Loucy (cell line): ENCODE data around the gene SFTA2.

Experiments
- H2AFZ ChIP-seq: fragments of 200-600 bp; sonication (generic); 2 replicates; pipeline ENCODE4 v1.6.0; 2016; ENCODE audit warnings: antibody characterized with exemption, mild to moderate bottlenecking, low read length, moderate library complexity
- H3F3A ChIP-seq: fragments of 200-600 bp; 2 replicates; pipeline ENCODE4 v1.6.0; 2016; ENCODE audit warnings: antibody characterized with exemption, low read depth, mild to moderate bottlenecking
- H3K27me3 ChIP-seq: fragments of 200-600 bp; sonication (generic); 2 replicates; pipeline ENCODE4 v1.6.1; 2014; ENCODE audit warnings: low read length, mild to moderate bottlenecking; ENCODE audit not compliant: insufficient read depth, poor library complexity, severe bottlenecking
- H3K36me3 ChIP-seq: fragments of 200-600 bp; sonication (generic); 2 replicates; pipeline ENCODE4 v1.6.1; 2016; ENCODE audit warnings: low read length; ENCODE audit not compliant: insufficient read depth
- H3K4me1 ChIP-seq: fragments of 200-600 bp; sonication (generic); 2 replicates; pipeline ENCODE4 v1.5.1; 2014; ENCODE audit warnings: low read length, mild to moderate bottlenecking; ENCODE audit not compliant: insufficient read depth, poor library complexity, severe bottlenecking
- H3K4me2 ChIP-seq: fragments of 200-600 bp; sonication (generic); 2 replicates; pipeline ENCODE4 v1.6.0; 2014; ENCODE audit warnings: antibody characterized with exemption, low read length, low read depth, mild to moderate bottlenecking; ENCODE audit not compliant: poor library complexity, severe bottlenecking
- H3K4me3 ChIP-seq: fragments of 200-600 bp; sonication (generic); 2 replicates; pipeline ENCODE4 v1.5.1; 2014; ENCODE audit warnings: low read length, mild to moderate bottlenecking, mixed read lengths; ENCODE audit not compliant: poor library complexity, severe bottlenecking
- H3K79me2 ChIP-seq: fragments of 200-600 bp; sonication (generic); 2 replicates; pipeline ENCODE4 v1.6.1; 2014; ENCODE audit warnings: low read length; ENCODE audit not compliant: insufficient read depth
- H3K9ac ChIP-seq: fragments of 200-600 bp; sonication (generic); 2 replicates; pipeline ENCODE4 v1.6.0; 2014; ENCODE audit warnings: mild to moderate bottlenecking, low read depth, low read length, moderate library complexity; ENCODE audit not compliant: poor library complexity, severe bottlenecking
- H3K9me2 ChIP-seq: fragments of 200-600 bp; sonication (generic); replicated peaks from 2 replicates; pipeline ENCODE4 v1.6.1; 2016; ENCODE audit warnings: low read depth, low read length, mixed read lengths
- H3K9me3 ChIP-seq: fragments of 200-600 bp; sonication (generic); 2 replicates; pipeline ENCODE4 v1.6.1; 2014; ENCODE audit warnings: mild to moderate bottlenecking, antibody characterized with exemption, low read length, low read depth; ENCODE audit not compliant: insufficient read depth
- H4K20me1 ChIP-seq: fragments of 200-600 bp; sonication (generic); 2 replicates; pipeline ENCODE4 v1.6.0; 2014; ENCODE audit warnings: antibody characterized with exemption, low read length, mild to moderate bottlenecking; ENCODE audit not compliant: insufficient read depth, poor library complexity, severe bottlenecking
- EZH2phosphoT487 ChIP-seq: fragments of 200-600 bp; IDR thresholded peaks from 2 replicates; pipeline ENCODE4 v1.6.1; 2018; ENCODE audit warnings: antibody characterized with exemption, mild to moderate bottlenecking, moderate library complexity, borderline replicate concordance
- TF ChIP-seq, protein P1 (sequence below): fragments of 200-600 bp; sonication (generic); conservative IDR thresholded peaks from 2 replicates; pipeline ENCODE4 v1.5.1; 2014; ENCODE audit warnings: mild to moderate bottlenecking, antibody characterized with exemption, low read length

Gene SFTA2

DNA sequence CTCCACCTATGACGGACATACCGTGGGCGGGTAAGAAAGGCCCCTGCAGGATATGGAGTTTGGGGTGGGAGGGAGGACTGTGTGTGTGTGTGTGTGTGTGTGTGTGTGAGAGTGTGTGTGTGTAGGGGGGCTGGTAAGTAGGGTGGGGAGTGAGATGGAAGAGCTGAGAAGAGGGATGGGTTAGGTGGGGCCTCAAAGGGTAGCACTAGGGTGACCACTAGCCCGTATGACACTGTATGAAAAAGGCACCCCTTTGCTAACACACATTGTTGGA is 40.6 kb downstream of the SFTA2 start:
- H4K20me1 ChIP-seq: no peaks in the 10 kb centered on the region

DNA sequence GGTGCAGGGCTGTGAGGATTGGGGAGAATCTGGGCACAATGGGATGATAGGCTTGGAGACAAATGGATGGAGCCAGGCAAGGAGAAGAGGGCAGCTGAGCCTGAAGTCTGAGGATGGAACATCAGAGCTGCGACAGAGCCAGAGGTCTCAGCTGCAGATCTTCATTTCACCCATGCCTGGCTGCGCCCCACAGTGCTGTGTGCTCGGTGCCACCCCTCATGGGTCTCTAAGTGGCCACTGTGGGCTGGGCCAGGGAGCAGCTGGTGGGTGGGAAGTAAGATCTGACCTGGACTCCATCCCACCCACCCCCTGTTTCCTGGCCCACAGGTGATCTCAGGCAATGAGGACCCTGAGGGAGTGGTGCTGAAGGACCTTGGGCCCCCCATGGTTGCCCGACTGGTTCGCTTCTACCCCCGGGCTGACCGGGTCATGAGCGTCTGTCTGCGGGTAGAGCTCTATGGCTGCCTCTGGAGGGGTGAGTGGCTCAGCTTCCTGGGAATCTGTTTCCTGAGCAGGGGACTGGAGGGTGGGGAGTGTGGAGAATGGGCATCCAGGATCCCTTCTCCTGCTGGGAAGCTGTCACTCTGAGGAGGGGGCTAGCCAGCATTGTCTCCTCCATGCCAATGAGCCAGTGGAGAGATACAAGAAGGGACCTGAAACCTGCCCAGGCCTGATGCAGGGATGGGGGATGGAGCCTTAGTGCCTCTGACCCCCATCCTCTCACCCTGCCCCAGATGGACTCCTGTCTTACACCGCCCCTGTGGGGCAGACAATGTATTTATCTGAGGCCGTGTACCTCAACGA is 41.1 kb downstream of the SFTA2 start:
- H3K27me3 ChIP-seq: no peaks in the 10 kb centered on the region
- H3K36me3 ChIP-seq: no peaks in the 10 kb centered on the region
- H3K79me2 ChIP-seq: no peaks in the 10 kb centered on the region
- no peaks in the 10 kb centered on the region for H4K20me1 ChIP-seq
- no peaks in the 10 kb centered on the region for H3K9me2 ChIP-seq
- TF ChIP-seq EZH2phosphoT487: no peak
- TF ChIP-seq, protein P1, sequence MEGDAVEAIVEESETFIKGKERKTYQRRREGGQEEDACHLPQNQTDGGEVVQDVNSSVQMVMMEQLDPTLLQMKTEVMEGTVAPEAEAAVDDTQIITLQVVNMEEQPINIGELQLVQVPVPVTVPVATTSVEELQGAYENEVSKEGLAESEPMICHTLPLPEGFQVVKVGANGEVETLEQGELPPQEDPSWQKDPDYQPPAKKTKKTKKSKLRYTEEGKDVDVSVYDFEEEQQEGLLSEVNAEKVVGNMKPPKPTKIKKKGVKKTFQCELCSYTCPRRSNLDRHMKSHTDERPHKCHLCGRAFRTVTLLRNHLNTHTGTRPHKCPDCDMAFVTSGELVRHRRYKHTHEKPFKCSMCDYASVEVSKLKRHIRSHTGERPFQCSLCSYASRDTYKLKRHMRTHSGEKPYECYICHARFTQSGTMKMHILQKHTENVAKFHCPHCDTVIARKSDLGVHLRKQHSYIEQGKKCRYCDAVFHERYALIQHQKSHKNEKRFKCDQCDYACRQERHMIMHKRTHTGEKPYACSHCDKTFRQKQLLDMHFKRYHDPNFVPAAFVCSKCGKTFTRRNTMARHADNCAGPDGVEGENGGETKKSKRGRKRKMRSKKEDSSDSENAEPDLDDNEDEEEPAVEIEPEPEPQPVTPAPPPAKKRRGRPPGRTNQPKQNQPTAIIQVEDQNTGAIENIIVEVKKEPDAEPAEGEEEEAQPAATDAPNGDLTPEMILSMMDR: no peak
- H3K4me2 ChIP-seq: no peak overlapping the region
- H3K9ac ChIP-seq: no peak overlapping the region
- H3F3A ChIP-seq: no peaks in the 10 kb centered on the region
- H2AFZ ChIP-seq: no peak overlapping the region
- H3K9me3 ChIP-seq: no peaks in the 10 kb centered on the region
- H3K4me1 ChIP-seq: no peaks in the 10 kb centered on the region
- H3K4me3 ChIP-seq: no peak overlapping the region

More for the DNA sequence above, 40.6 kb downstream of the SFTA2 start:
- H3K27me3 ChIP-seq: no peaks in the 10 kb centered on the region
- H3F3A ChIP-seq: no peaks in the 10 kb centered on the region
- no peaks in the 10 kb centered on the region for H3K36me3 ChIP-seq
- H2AFZ ChIP-seq: no peak overlapping the region
- H3K9ac ChIP-seq: no peak overlapping the region
- H3K4me2 ChIP-seq: no peak overlapping the region
- no peak overlapping the region for H3K4me3 ChIP-seq
- TF ChIP-seq EZH2phosphoT487: no peak
- TF ChIP-seq, protein P1: no peak
- H3K9me3 ChIP-seq: no peaks in the 10 kb centered on the region
- H3K79me2 ChIP-seq: no peaks in the 10 kb centered on the region
- no peaks in the 10 kb centered on the region for H3K9me2 ChIP-seq
- H3K4me1 ChIP-seq: no peaks in the 10 kb centered on the region

DNA sequence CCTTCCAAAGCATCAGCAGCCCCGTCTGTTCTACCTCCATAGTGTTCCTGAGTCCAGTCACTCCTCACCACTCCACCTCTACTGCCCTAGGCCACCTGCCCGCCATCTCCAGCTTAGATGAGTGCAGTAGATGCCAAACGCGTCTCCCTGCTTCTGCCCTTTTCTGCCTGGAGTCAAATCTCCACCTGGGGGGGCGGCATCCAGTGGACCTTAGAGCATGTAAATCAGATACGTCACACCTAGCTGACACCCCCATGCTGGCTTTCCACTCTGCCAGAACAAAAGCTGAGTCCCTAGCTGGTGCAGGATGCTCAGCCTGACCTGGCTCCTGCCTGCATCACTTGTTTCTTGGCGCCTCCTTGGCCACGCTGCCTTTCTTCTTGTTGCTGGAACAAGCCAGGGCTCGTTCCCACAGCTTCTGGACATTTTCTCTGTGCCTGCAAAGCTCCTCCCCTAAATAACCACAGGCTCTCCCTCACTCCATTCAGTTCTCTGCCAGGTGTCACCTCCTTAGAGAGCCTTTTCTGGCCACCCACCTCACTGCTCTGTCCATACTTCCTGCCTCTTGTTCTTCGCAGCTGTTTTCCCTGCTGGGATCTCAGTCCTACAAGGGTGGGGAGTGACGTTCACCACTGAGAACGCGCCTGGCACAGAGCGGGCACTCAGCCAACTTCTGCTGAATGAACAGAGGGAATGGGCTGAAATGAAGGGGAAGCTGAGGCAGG is 41.9 kb downstream of the SFTA2 start:
- Histone ChIP-seq H3K36me3 (no peaks in the 10 kb centered on the region), H3K27me3 (peaks cover 7% of the 10 kb centered on the region), H3K4me3 (no peak overlapping the region), H3F3A (no peaks in the 10 kb centered on the region), H3K9me2 (no peaks in the 10 kb centered on the region), H3K4me2 (no peak overlapping the region), H3K79me2 (no peaks in the 10 kb centered on the region), H4K20me1 (no peaks in the 10 kb centered on the region), H3K4me1 (no peaks in the 10 kb centered on the region), H3K9me3 (no peaks in the 10 kb centered on the region), H2AFZ (no peak overlapping the region), H3K9ac (no peak overlapping the region)
- no peak for TF ChIP-seq EZH2phosphoT487
- TF ChIP-seq, protein P1: no peak
